CD4-positive, alpha-beta T cell treated with Interleukin-17A for 4 hours (primary cell): ENCODE measurements around the gene GLRA3.
"Not testable (repeated sequence)": the region's sequence is repeated elsewhere in the genome, so short reads cannot be mapped to it uniquely, and the experiment has no call there.

Experiments
- DNase-seq: peaks from one replicate; pipeline ENCODE4 v3.0.0-alpha.2; 2020; ENCODE audit warnings: mixed read lengths

Gene GLRA3

DNA sequence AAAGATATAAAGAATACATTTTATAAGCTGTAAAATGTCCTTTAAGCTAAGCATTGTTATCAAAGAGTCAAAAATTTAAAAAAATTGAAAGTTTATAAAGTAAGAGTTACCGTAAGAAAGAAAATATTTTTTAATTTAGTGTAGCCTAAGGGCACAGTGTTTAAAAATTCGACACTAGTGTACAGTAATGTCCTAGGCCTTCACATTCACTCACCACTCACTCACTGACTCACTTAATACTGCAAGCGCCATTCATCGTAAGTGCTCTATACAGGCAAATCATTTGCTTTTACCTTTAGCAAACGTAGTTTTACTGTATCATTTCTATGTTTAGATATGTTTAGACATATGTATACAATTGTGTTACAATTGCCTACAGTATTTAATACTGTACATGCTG lies 20.2 kb downstream of the GLRA3 start:
- no peak for DNase-seq

- DNase-seq: no peak
These were observed 20.9 kb downstream of the GLRA3 start for GRCh38 chr4:174808119-174808518.

- no peak for DNase-seq
These were observed 23.3 kb downstream of the GLRA3 start for GRCh38 chr4:174805746-174806145.

- DNase-seq: no peak
These were observed 34.4 kb downstream of the GLRA3 start for GRCh38 chr4:174794543-174795094.

DNA sequence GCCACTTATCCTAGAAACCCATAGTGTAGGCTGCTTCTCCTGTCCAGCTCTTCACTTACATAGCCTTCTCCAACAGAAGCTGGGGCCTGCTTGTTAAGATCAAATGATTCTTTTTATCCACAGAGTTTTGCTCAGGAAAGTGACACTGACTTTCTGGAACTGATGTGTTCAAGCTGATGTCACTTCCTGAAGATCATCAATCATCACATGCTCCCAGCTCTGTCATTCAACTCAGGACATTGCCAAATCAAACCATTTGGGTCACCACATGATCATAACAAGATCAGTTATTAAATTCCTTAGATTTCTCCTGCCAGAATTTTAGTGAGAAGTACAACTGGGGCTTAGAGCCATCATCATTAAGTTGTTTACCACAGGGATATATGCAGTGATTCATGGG lies 39.4 kb downstream of the GLRA3 start:
- DNase-seq: no peak

GRCh38 chr4:174778274-174778986 lies 50.6 kb downstream of the GLRA3 start:
- DNase-seq: not testable (repeated sequence)

GRCh38 chr4:174775366-174775765 lies 53.7 kb downstream of the GLRA3 start:
- no peak for DNase-seq

GRCh38 chr4:174764105-174764729 lies 64.8 kb downstream of the GLRA3 start:
- DNase-seq: no peak

- DNase-seq: no peak
These were observed 65.5 kb downstream of the GLRA3 start for GRCh38 chr4:174763454-174764104.

GRCh38 chr4:174761451-174761850 lies 67.6 kb downstream of the GLRA3 start:
- DNase-seq: no peak

GRCh38 chr4:174757736-174758135 lies 71.3 kb downstream of the GLRA3 start:
- no peak for DNase-seq

DNA sequence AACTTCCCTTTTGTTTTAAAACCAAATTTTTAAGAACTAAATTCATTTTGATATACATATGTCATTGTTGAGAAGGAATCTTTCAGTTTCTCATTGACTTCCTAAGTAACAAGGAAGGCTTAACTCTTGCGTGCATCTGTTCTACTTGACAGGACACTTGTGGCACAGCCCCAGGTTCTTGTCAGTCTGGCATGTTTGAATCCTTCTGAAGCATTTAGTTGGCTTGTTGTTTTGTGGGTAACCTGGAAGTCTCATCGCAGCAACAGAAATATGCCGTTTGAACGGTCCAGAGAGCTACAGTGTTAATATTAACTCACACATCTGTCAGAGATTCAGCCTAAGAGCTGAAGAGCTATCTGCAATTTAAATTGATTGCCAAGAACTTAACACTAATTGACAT lies 76.0 kb downstream of the GLRA3 start:
- DNase-seq: no peak

GRCh38 chr4:174752026-174752425 lies 77.0 kb downstream of the GLRA3 start:
- DNase-seq: no peak

GRCh38 chr4:174749091-174749490 lies 80.0 kb downstream of the GLRA3 start:
- no peak for DNase-seq

DNA sequence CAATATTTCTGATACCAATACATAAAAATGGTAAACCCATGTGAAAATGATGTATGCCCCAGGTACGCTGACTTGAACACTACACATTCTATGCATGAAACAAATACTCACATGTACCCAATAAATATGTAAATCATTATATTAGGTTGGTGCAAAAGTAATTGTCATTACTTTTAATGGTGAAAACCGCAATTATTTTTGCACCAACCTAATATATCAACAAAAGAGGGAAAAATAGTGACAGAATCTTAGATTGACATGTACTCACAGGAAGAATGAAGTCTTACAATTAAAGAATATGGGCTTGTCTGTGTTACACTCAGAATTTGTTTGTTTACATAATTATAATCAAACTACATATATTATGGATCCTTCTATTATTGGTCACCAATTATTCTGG lies 82.3 kb downstream of the GLRA3 start:
- DNase-seq: no peak

DNA sequence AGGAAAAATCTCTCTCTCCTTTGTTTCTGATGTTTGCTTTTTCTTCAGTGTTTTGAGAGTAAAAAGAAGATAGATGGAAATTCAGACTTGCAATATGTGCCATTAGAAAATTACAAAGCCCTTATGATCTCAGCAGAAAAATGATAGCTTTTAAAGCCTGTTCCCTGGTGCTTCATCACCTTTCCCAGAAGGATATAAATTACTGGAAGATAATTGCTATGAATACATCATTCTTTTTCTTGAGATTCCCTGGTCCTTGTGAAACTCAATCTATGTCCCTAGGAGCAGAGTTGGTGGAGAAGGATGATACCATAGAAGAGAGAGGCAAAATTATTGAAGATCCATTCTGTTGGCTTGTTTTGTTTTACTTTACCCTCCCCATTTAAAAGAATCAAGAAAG lies 86.5 kb downstream of the GLRA3 start:
- no peak for DNase-seq

GRCh38 chr4:174739576-174739975 lies 89.5 kb downstream of the GLRA3 start:
- no peak for DNase-seq

DNA sequence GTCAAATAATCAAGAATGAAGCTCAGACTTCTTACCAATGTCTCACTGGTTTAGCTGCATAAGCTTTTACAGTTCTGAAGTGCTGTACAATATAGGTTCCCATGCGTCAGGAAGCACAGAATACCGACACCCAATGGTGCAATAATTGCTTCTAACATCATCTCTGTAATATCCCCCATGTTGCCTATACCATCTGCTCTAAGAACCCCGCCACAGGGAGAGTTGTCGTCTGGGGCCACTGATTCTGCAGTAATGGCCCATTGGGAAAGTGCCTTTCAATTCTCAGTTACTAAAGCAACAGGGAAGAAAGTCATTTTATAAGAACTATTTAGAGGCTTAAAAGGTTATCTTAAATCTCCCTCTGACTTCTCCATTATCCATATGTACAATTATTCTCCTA lies 94.9 kb downstream of the GLRA3 start:
- no peak for DNase-seq

DNA sequence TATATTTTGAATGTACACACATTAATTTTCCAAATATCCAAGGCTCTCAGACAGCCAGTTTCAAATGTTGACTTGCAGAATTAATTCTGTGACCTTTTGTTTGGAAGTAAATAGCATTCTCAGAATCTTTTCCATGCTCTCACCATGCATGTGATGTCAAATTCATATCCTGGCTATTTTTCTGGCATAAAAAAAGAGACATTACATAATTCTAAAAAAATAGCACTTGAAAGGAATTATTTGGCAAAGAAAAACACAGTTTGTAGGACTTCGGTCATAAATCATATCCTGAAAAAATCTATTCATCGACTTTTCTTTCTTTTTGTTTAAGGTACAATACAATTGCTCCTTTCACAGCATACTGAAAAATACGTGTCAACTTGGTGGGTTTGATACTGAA lies 111.2 kb downstream of the GLRA3 start:
- DNase-seq: no peak

DNA sequence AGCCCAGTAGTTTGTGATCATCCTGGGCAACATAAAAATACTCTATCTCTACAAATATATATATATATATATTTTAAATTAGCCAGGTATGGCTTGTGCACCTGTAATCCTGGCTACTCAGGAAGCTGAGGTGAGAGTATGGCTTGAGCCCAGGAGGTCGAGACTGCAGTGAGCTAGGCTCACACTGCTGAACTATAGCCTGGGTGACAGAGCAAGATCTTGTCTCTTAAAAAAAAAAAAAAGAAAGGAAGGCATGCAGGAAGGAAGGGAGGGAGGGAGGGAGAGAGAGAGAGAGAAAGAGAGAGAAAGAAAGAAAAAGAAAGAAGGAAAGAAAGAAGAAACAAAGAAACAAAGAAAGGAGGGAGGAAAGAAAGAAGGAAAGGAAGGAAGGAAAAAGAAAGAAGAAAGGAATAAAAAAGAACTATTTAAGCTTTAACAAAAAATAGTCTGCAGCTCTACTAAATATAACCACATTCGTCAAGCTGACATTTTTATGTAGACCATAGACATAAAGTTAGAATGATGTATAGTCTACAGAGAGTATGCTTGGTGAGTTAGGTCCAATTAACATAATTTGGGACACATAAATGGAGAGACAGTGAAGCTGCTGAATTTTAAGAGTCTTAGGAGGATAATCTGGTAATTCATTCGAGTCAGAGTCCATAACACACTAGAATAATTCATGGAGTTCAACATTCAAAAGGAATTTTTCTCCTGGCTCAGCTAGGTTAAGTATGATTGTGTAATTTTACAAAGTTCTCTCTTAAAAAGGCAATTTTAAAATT lies 111.9 kb downstream of the GLRA3 start:
- DNase-seq: no peak

DNA sequence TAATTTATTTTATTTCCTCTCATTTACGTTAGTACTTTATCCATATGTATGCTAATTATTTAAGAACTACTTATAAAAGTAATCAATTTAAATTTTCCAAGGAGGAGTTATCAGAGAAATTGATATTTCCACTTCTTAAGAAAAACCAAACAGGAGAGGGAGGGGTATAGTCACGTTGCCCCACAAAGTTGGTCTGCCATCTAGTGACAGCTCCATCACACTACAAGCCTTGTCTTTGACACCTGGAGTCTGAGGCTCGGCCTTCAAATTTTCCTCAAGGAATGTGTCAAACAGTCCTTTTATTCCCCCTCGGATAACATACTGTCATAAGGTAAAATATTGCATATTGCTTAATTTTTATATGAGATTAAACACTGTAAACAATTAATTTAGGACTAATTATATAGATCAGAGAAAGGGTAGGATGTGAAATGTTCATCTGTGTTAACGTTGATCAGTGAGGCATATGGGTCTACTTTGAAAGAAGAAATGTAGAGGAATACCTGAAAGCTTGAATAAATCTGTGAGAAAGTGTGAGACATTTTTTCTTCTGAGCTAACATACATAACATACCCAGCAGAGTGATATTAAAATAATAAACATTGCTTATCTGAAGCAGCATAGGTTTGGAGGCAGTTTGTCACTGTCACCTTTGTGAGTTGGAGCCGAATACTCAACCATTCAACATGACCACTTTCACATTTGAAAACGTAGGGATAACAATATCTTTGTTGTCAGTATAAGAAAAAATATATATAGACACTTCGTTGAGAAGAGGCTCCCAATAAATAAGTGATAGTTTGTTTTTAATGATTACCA lies 114.4 kb downstream of the GLRA3 start:
- DNase-seq: peak; percentile 19

DNA sequence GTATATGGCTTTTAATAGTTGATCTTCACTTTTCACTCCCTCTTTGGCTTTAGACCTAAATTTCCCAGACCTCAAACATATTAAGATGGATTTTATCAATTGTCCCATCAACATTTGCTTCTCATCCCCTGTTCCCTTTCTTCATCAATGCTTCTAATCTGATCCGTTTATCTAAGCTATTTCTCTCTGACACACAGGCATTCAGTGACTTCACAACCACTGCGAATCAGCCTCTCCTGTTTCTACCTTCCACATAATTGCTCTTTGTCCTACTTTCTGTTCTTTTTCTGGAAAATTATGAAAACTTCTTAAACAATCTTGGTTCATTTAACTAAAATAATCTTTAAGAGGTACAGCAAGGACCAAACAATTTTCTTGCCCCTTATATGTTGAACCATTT lies 115.2 kb downstream of the GLRA3 start:
- DNase-seq: no peak
